Neural cell (in vitro differentiated cells): ENCODE results near the gene DTNBP1. TPM values are rescaled to one million over a fixed set of nuclear protein-coding genes. Genes with fewer than 3 reads are reported as not detected.

Experiments
- H2AFZ ChIP-seq: fragments of 200-600, 300-800 bp; sonication (generic), shearing (Covaris generic); 2 replicates; pipeline ENCODE4 v1.6.0; 2014; ENCODE audit warnings: low read depth, mild to moderate bottlenecking, antibody characterized with exemption, low read length, moderate library complexity
- H3F3A ChIP-seq: fragments of 200-600 bp; shearing (Covaris generic); 2 replicates; pipeline ENCODE4 v1.6.1; 2016; ENCODE audit warnings: mild to moderate bottlenecking, moderate library complexity, mixed read lengths, antibody characterized with exemption, low read length; ENCODE audit not compliant: insufficient read depth, poor library complexity, severe bottlenecking
- H3K27ac ChIP-seq: fragments of 200-600, 300-800 bp; sonication (generic), shearing (Covaris generic); 2 replicates; pipeline ENCODE4 v1.5.1; 2014; ENCODE audit warnings: mild to moderate bottlenecking, low read length, moderate library complexity
- H3K27me3 ChIP-seq: fragments of 300-800, 200-600 bp; sonication (generic), shearing (Covaris generic); 2 replicates; pipeline ENCODE4 v1.6.0; 2014; ENCODE audit warnings: mild to moderate bottlenecking, low read depth, low read length, moderate library complexity; ENCODE audit not compliant: insufficient read depth
- H3K36me3 ChIP-seq: fragments of 300-800, 200-600 bp; sonication (generic), shearing (Covaris generic); 2 replicates; pipeline ENCODE4 v1.5.1; 2014; ENCODE audit warnings: mild to moderate bottlenecking, antibody characterized with exemption, low read length, moderate library complexity; ENCODE audit not compliant: insufficient read depth
- H3K4me2 ChIP-seq: fragments of 300-800, 200-600 bp; sonication (generic), shearing (Covaris generic); 2 replicates; pipeline ENCODE4 v1.6.0; 2014; ENCODE audit warnings: mild to moderate bottlenecking, low read length
- H3K4me3 ChIP-seq: fragments of 300-800, 200-600 bp; sonication (generic), shearing (Covaris generic); 2 replicates; pipeline ENCODE4 v1.5.1; 2014; ENCODE audit warnings: mild to moderate bottlenecking, low read length, moderate library complexity
- H3K79me2 ChIP-seq: fragments of 200-600 bp; shearing (Covaris generic); replicated peaks from 2 replicates; pipeline ENCODE4 v1.6.0; 2014; ENCODE audit warnings: mild to moderate bottlenecking, low read length, moderate library complexity; ENCODE audit not compliant: insufficient read depth
- H3K9ac ChIP-seq: fragments of 300-800, 200-600 bp; sonication (generic), shearing (Covaris generic); 2 replicates; pipeline ENCODE4 v1.6.1; 2016; ENCODE audit warnings: mild to moderate bottlenecking, low read length, mixed read lengths
- H3K9me2 ChIP-seq: fragments of 200-600 bp; shearing (Covaris generic); 2 replicates; pipeline ENCODE4 v1.6.1; 2016; ENCODE audit warnings: mild to moderate bottlenecking, low read length, mixed read lengths; ENCODE audit not compliant: insufficient read depth
- H3K9me3 ChIP-seq: fragments of 200-600, 300-800 bp; sonication (generic), shearing (Covaris generic); 2 replicates; pipeline ENCODE4 v1.6.1; 2016; ENCODE audit warnings: mild to moderate bottlenecking, mixed run types, low read length, moderate library complexity, mixed read lengths
- H4K20me1 ChIP-seq: fragments of 200-600 bp; shearing (Covaris generic); 2 replicates; pipeline ENCODE4 v1.6.1; 2016; ENCODE audit warnings: mild to moderate bottlenecking, mixed run types; ENCODE audit not compliant: insufficient read depth
- CTCF ChIP-seq: fragments of 450-650 bp; IDR thresholded peaks from 2 replicates; pipeline ENCODE4 v1.5.1; 2014; ENCODE audit warnings: antibody characterized with exemption, mild to moderate bottlenecking, moderate library complexity; ENCODE audit not compliant: poor library complexity, severe bottlenecking
- EP300 ChIP-seq: fragments of 450-650 bp; conservative IDR thresholded peaks from 2 replicates; pipeline ENCODE4 v1.6.1; 2014; ENCODE audit warnings: antibody characterized with exemption, mild to moderate bottlenecking, moderate library complexity; ENCODE audit not compliant: poor library complexity, severe bottlenecking
- EZH2 ChIP-seq: fragments of 200-600, 300-800 bp; shearing (Covaris generic), sonication (generic); IDR thresholded peaks from 2 replicates; pipeline ENCODE4 v1.6.1; 2014; ENCODE audit warnings: antibody characterized with exemption, low read length, borderline replicate concordance, mild to moderate bottlenecking; ENCODE audit not compliant: insufficient read depth, poor library complexity, severe bottlenecking
- MXI1 ChIP-seq: fragments of 450-650 bp; conservative IDR thresholded peaks from 2 replicates; pipeline ENCODE4 v1.6.1; 2014; ENCODE audit warnings: antibody characterized with exemption, mild to moderate bottlenecking; ENCODE audit not compliant: poor library complexity, severe bottlenecking
- POLR2AphosphoS5 ChIP-seq: IDR thresholded peaks from 2 replicates; pipeline ENCODE4 v1.6.1; 2012
- RAD21 ChIP-seq: fragments of 450-650 bp; conservative IDR thresholded peaks from 2 replicates; pipeline ENCODE4 v1.6.1; 2014; ENCODE audit warnings: antibody characterized with exemption, mild to moderate bottlenecking, moderate library complexity
- SMC3 ChIP-seq: fragments of 450-650 bp; conservative IDR thresholded peaks from 2 replicates; pipeline ENCODE4 v1.6.1; 2014; ENCODE audit warnings: antibody characterized with exemption, mild to moderate bottlenecking, moderate library complexity; ENCODE audit not compliant: poor library complexity
- TAF1 ChIP-seq: IDR thresholded peaks from 2 replicates; pipeline ENCODE4 v1.6.1; 2012; ENCODE audit warnings: low read depth
- polyA plus RNA-seq: library from polyadenylated mRNA; depleted of rRNA; stranded (reverse); fragments of >200 nt; gene quantifications from 2 replicates; pipeline ENCODE4 v1.2.3, GENCODE V29; 2014
- TF ChIP-seq, protein P1 (sequence below): IDR thresholded peaks from 2 replicates; pipeline ENCODE4 v1.6.1; 2012; ENCODE audit warnings: borderline replicate concordance

DTNBP1 gene
- polyA plus RNA-seq, 1 donor from 2014 or later = 22.6 TPM

GRCh38 chr6:15580326-15580725 lies 82.5 kb downstream of the DTNBP1 start:
- H3K27me3 ChIP-seq = no peaks in the 10 kb centered on the region
- H3K4me3 ChIP-seq = no peak overlapping the region
- H4K20me1 ChIP-seq = no peaks in the 10 kb centered on the region
- H3F3A ChIP-seq = no peaks in the 10 kb centered on the region
- H3K4me2 ChIP-seq = no peak overlapping the region
- no peak overlapping the region for H3K27ac ChIP-seq
- no peaks in the 10 kb centered on the region for H3K36me3 ChIP-seq
- H3K9ac ChIP-seq = no peak overlapping the region
- H3K79me2 ChIP-seq = no peaks in the 10 kb centered on the region
- TF ChIP-seq POLR2AphosphoS5 = no peak
- H3K9me3 ChIP-seq = no peaks in the 10 kb centered on the region
- H3K9me2 ChIP-seq = no peaks in the 10 kb centered on the region
- H2AFZ ChIP-seq = no peak overlapping the region

GRCh38 chr6:15578716-15579391 lies 84.0 kb downstream of the DTNBP1 start:
- Histone ChIP-seq H3K27ac (no peak overlapping the region), H3K9me2 (no peaks in the 10 kb centered on the region), H3K9ac (no peak overlapping the region), H3K9me3 (no peaks in the 10 kb centered on the region), H3K79me2 (no peaks in the 10 kb centered on the region), H3F3A (no peaks in the 10 kb centered on the region), H2AFZ (no peak overlapping the region), H3K4me3 (no peak overlapping the region), H3K4me2 (no peak overlapping the region), H4K20me1 (no peaks in the 10 kb centered on the region), H3K36me3 (no peaks in the 10 kb centered on the region), H3K27me3 (no peaks in the 10 kb centered on the region)
- TF ChIP-seq CTCF (no peak), TAF1 (no peak)

DNA sequence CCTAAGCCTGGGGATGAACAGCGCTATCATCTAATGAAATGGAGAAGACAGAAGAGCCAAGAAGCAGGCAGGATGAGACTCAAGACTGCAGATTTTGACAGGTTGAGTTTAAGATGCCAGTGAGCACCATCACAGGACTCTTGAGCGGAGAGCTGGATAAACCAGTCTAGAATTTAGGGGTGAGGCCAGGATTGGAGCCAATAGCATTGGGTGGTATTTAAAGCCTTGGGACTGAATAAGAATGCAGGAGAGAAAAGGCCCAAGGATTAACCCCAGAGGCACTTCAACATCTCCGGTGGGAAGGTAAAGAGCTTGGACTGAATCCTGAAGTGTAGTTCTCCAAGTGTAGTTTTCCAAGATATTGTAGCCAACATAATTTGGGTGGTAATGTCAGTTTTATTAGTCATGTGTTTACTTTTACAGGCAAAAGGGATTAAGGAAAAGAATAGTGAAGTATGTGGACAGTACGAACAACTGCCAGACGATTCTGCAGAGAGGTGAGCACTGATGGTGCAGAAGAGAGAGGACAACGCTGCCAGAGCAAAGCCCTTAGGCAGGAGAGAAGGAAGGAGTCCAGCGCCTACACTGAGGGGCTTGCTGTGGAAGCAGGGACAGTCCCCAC lies 85.2 kb downstream of the DTNBP1 start:
- no peaks in the 10 kb centered on the region for H3K27me3 ChIP-seq
- no peaks in the 10 kb centered on the region for H3K36me3 ChIP-seq
- H3K4me2 ChIP-seq = no peak overlapping the region
- H3K9me2 ChIP-seq = no peaks in the 10 kb centered on the region
- H3K79me2 ChIP-seq = no peaks in the 10 kb centered on the region
- no peak overlapping the region for H3K9ac ChIP-seq
- H2AFZ ChIP-seq = no peak overlapping the region
- H3K9me3 ChIP-seq = no peaks in the 10 kb centered on the region
- no peak overlapping the region for H3K27ac ChIP-seq
- H3F3A ChIP-seq = no peaks in the 10 kb centered on the region
- H4K20me1 ChIP-seq = no peaks in the 10 kb centered on the region
- no peak overlapping the region for H3K4me3 ChIP-seq
- TF ChIP-seq POLR2AphosphoS5 (no peak), CTCF (no peak), MXI1 (no peak), EP300 (no peak), TAF1 (no peak), EZH2 (no peak), RAD21 (no peak), SMC3 (no peak)
- TF ChIP-seq, protein P1, sequence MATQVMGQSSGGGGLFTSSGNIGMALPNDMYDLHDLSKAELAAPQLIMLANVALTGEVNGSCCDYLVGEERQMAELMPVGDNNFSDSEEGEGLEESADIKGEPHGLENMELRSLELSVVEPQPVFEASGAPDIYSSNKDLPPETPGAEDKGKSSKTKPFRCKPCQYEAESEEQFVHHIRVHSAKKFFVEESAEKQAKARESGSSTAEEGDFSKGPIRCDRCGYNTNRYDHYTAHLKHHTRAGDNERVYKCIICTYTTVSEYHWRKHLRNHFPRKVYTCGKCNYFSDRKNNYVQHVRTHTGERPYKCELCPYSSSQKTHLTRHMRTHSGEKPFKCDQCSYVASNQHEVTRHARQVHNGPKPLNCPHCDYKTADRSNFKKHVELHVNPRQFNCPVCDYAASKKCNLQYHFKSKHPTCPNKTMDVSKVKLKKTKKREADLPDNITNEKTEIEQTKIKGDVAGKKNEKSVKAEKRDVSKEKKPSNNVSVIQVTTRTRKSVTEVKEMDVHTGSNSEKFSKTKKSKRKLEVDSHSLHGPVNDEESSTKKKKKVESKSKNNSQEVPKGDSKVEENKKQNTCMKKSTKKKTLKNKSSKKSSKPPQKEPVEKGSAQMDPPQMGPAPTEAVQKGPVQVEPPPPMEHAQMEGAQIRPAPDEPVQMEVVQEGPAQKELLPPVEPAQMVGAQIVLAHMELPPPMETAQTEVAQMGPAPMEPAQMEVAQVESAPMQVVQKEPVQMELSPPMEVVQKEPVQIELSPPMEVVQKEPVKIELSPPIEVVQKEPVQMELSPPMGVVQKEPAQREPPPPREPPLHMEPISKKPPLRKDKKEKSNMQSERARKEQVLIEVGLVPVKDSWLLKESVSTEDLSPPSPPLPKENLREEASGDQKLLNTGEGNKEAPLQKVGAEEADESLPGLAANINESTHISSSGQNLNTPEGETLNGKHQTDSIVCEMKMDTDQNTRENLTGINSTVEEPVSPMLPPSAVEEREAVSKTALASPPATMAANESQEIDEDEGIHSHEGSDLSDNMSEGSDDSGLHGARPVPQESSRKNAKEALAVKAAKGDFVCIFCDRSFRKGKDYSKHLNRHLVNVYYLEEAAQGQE = no peak
